GM12865 (cell line): ENCODE data around the gene NELFB.

ENCODE experiments used
- DNase-seq: peaks from one replicate; pipeline ENCODE4 v3.0.0; 2010; ENCODE audit warnings: low read depth
- H3K4me3 ChIP-seq: 2 replicates; pipeline ENCODE4 v1.5.1; 2011; ENCODE audit warnings: mild to moderate bottlenecking, low read depth, low read length, control low read depth
- TF ChIP-seq, protein P1 (sequence below): IDR thresholded peaks from 2 replicates; pipeline ENCODE4 v1.5.1; 2011; ENCODE audit warnings: low read length, control low read depth, low read depth, inconsistent platforms; ENCODE audit not compliant: insufficient read depth; ENCODE audit errors: missing control alignments

Gene NELFB

GRCh38 chr9:137310189-137311052 lies 55.3 kb downstream of the NELFB start:
- H3K4me3 ChIP-seq: no peak overlapping the region
- TF ChIP-seq, protein P1, sequence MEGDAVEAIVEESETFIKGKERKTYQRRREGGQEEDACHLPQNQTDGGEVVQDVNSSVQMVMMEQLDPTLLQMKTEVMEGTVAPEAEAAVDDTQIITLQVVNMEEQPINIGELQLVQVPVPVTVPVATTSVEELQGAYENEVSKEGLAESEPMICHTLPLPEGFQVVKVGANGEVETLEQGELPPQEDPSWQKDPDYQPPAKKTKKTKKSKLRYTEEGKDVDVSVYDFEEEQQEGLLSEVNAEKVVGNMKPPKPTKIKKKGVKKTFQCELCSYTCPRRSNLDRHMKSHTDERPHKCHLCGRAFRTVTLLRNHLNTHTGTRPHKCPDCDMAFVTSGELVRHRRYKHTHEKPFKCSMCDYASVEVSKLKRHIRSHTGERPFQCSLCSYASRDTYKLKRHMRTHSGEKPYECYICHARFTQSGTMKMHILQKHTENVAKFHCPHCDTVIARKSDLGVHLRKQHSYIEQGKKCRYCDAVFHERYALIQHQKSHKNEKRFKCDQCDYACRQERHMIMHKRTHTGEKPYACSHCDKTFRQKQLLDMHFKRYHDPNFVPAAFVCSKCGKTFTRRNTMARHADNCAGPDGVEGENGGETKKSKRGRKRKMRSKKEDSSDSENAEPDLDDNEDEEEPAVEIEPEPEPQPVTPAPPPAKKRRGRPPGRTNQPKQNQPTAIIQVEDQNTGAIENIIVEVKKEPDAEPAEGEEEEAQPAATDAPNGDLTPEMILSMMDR: no peak
- no peak for DNase-seq

- TF ChIP-seq, protein P1: no peak
- no peak overlapping the region for H3K4me3 ChIP-seq
- DNase-seq: no peak
Measured at GRCh38 chr9:137311171-137311985, 56.3 kb downstream of the NELFB start.

- no peak overlapping the region for H3K4me3 ChIP-seq
- DNase-seq: no peak
- TF ChIP-seq, protein P1: no peak
Measured at GRCh38 chr9:137311986-137312851, 57.1 kb downstream of the NELFB start.

DNA sequence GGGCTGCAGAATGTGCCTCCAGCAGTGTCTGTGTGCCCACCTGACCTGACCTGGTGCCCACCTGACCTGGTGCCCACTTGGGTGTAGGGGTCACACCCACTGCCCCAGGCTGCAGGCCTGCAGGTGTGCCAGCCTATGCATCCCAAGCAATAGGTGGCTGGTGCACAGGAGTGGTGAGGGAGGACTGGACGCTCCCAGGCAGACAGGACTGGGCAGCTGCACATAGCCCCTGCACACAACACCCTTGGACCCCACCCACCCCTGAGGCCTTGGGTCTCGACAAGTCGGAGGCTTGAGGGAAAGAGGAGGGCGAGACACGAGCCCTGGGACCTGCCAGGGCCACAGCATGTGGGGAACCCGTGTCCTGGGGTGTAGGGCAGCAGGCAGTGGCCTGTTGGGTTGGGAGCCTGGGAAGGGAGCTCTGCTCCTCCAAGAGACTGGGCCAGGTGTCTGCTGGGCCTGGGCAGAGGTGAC lies 57.8 kb downstream of the NELFB start:
- DNase-seq: no peak

GRCh38 chr9:137313326-137313936 lies 58.3 kb downstream of the NELFB start:
- no peak for DNase-seq
- TF ChIP-seq, protein P1: no peak
- no peak overlapping the region for H3K4me3 ChIP-seq

More for the DNA sequence above, 57.8 kb downstream of the NELFB start:
- TF ChIP-seq, protein P1: no peak
- no peak overlapping the region for H3K4me3 ChIP-seq
